Measurements from ENCODE around the gene PHLDB1. TPM values are rescaled to one million over a fixed set of nuclear protein-coding genes. Genes with fewer than 3 reads are reported as not detected.
A peak's percentile ranks its signal among the peaks of the same experiment; 100 is the strongest.

The PHLDB1 gene
- polyA plus RNA-seq, 3 donors = 0.17 TPM; not detected in 2

DNA sequence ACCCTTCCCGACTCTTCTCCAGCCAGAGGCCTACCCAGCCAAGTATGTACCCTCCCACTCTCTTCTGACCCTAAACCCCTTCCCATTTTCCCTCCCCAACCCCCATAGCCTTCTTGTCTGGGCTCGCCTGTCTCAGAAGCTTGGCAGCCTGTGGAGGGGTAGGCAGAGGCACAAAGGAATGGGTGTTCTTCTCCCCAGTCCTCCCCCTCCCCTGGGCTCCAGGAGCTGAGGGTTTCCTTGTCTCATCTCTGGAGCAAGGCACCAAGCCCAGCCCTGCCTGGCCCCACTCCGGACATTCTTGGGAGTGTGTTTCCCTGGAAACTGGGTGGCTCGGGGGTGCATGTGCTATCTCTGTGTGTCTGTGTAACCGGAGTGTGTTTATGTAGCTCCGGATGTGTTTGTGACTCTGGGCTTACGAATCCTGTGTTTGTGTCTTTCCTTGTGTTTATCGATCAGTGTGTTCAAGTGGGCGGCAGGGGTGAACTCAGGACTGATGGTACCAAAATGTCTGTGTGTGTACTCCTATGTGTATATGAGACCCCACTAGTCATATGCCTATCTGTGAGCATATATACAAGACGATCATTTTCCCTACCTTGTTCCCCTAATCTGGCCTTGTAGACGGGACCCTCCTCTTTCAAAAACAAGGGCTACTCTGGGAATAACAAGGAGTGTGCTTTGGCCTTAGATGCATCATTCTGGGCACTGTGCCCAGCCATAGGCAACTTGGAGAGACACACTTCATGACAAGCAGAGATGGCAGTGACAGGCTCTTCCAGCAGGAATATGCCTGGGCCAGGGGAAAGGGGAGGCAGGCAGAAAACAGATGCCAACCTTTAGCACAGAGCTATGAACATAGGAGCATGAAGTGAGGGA, 10.9 kb downstream of the PHLDB1 start:
- Histone ChIP-seq H3K27me3 (ENCODE audit: control insufficient read depth in 2 of 2, insufficient read depth in 2 of 2, low read length in 2 of 2) (peaks cover 7 to 21% of the 10 kb centered on the region in 2 donors), H3K4me3 (replicated peaks in 1 of 3; ENCODE audit: low read depth in 2 of 3, low read length in 3 of 3) (no peak overlapping the region), H3K9me3 (replicated peaks in 1 of 2; ENCODE audit: control insufficient read depth in 1 of 2, insufficient read depth in 1 of 2, low read length in 2 of 2) (no peaks in the 10 kb centered on the region), H4K20me1 (ENCODE audit: insufficient read depth, low read length) (no peaks in the 10 kb centered on the region), H3K4me2 (replicated peaks; ENCODE audit: extremely low read depth, low read length, poor library complexity, severe bottlenecking) (no peak overlapping the region), H3K79me2 (ENCODE audit: insufficient read depth, low read length) (no peaks in the 10 kb centered on the region), H2AFZ (ENCODE audit: insufficient read depth, low read depth, low read length, poor library complexity, severe bottlenecking) (no peak overlapping the region), H3K9ac (ENCODE audit: insufficient read depth, low read length, poor library complexity, severe bottlenecking) (no peak overlapping the region), H3K4me1 (ENCODE audit: control insufficient read depth in 1 of 2, insufficient read depth in 2 of 2, low read length in 2 of 2) (peaks cover 14 to 20% of the 10 kb centered on the region in 2 donors), H3K36me3 (replicated peaks in 1 of 2; ENCODE audit: control insufficient read depth in 1 of 2, insufficient read depth in 2 of 2, low read length in 2 of 2) (no peaks in the 10 kb centered on the region), H3K27ac (ENCODE audit: low read depth in 1 of 2, low read length in 2 of 2) (no peak overlapping the region)
- H3K9me3 Mint-ChIP-seq = peaks cover 0 to 4% (median 0%) of the 10 kb centered on the region in 7 donors
- H3K4me1 Mint-ChIP-seq = peaks cover 24% of the 10 kb centered on the region
- intact Hi-C loops (cut with micrococcal nuclease) = no loop called here
- 86% methylated on average over 2 of the region's 11 CpGs for WGBS (ENCODE audit: insufficient coverage)
- TF ChIP-seq, protein P1, sequence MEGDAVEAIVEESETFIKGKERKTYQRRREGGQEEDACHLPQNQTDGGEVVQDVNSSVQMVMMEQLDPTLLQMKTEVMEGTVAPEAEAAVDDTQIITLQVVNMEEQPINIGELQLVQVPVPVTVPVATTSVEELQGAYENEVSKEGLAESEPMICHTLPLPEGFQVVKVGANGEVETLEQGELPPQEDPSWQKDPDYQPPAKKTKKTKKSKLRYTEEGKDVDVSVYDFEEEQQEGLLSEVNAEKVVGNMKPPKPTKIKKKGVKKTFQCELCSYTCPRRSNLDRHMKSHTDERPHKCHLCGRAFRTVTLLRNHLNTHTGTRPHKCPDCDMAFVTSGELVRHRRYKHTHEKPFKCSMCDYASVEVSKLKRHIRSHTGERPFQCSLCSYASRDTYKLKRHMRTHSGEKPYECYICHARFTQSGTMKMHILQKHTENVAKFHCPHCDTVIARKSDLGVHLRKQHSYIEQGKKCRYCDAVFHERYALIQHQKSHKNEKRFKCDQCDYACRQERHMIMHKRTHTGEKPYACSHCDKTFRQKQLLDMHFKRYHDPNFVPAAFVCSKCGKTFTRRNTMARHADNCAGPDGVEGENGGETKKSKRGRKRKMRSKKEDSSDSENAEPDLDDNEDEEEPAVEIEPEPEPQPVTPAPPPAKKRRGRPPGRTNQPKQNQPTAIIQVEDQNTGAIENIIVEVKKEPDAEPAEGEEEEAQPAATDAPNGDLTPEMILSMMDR (IDR thresholded peaks at IDR 0.05) = no peak
- H3K36me3 Mint-ChIP-seq = no peaks in the 10 kb centered on the region
- peak overlapping the region in 1 of 7 donors; percentile 9 for H3K27ac Mint-ChIP-seq
- DNase-seq = peak in 1 of 3 donors; percentile 2
- H3K27me3 Mint-ChIP-seq (ENCODE audit: low read depth in 3 of 3) = peaks cover 29 to 42% (median 32%) of the 10 kb centered on the region in 3 donors
- H3K4me3 Mint-ChIP-seq = no peak overlapping the region

GRCh38 chr11:118618991-118619375, 11.6 kb downstream of the PHLDB1 start:
- Histone ChIP-seq H3K4me1 (ENCODE audit: control insufficient read depth in 1 of 2, insufficient read depth in 2 of 2, low read length in 2 of 2) (peaks cover 14 to 20% of the 10 kb centered on the region in 2 donors), H3K79me2 (ENCODE audit: insufficient read depth, low read length) (no peaks in the 10 kb centered on the region), H3K27ac (ENCODE audit: low read depth in 1 of 2, low read length in 2 of 2) (no peak overlapping the region), H3K9ac (ENCODE audit: insufficient read depth, low read length, poor library complexity, severe bottlenecking) (no peak overlapping the region), H3K4me2 (replicated peaks; ENCODE audit: extremely low read depth, low read length, poor library complexity, severe bottlenecking) (no peak overlapping the region), H3K36me3 (replicated peaks in 1 of 2; ENCODE audit: control insufficient read depth in 1 of 2, insufficient read depth in 2 of 2, low read length in 2 of 2) (no peaks in the 10 kb centered on the region), H4K20me1 (ENCODE audit: insufficient read depth, low read length) (no peaks in the 10 kb centered on the region), H2AFZ (ENCODE audit: insufficient read depth, low read depth, low read length, poor library complexity, severe bottlenecking) (no peak overlapping the region), H3K9me3 (replicated peaks in 1 of 2; ENCODE audit: control insufficient read depth in 1 of 2, insufficient read depth in 1 of 2, low read length in 2 of 2) (no peaks in the 10 kb centered on the region), H3K27me3 (ENCODE audit: control insufficient read depth in 2 of 2, insufficient read depth in 2 of 2, low read length in 2 of 2) (peaks cover 5 to 15% of the 10 kb centered on the region in 2 donors), H3K4me3 (replicated peaks in 1 of 3; ENCODE audit: low read depth in 2 of 3, low read length in 3 of 3) (no peak overlapping the region)
- peak overlapping the region in 1 of 7 donors; percentile 9 for H3K27ac Mint-ChIP-seq
- H3K27me3 Mint-ChIP-seq (ENCODE audit: low read depth in 3 of 3) = peaks cover 29 to 37% (median 30%) of the 10 kb centered on the region in 3 donors
- H3K36me3 Mint-ChIP-seq = no peaks in the 10 kb centered on the region
- TF ChIP-seq, protein P1 (IDR thresholded peaks at IDR 0.05) = no peak
- DNase-seq = no peak
- intact Hi-C loops (cut with micrococcal nuclease) = no loop called here
- no peak overlapping the region for H3K4me3 Mint-ChIP-seq
- peaks cover 24% of the 10 kb centered on the region for H3K4me1 Mint-ChIP-seq
- peaks cover 0 to 4% (median 0%) of the 10 kb centered on the region in 7 donors for H3K9me3 Mint-ChIP-seq
- WGBS (ENCODE audit: insufficient coverage) = 83% methylated on average over 1 of the region's 4 CpGs

Measured in CD14-positive monocyte (primary cell).